Neuronal stem cell (in vitro differentiated cells): Measurements from ENCODE around the gene CRYBB3.

Source experiments
- DNase-seq: peaks from one replicate; pipeline ENCODE4 v3.0.0-alpha.2; 2013; ENCODE audit warnings: low spot score
- H2AFZ ChIP-seq: one replicate; pipeline ENCODE4 v1.6.1; 2013; ENCODE audit warnings: mild to moderate bottlenecking, low read length, inconsistent platforms
- H2AK5ac ChIP-seq: 2 replicates; pipeline ENCODE4 v1.6.1; 2013; ENCODE audit warnings: low read depth, mild to moderate bottlenecking, inconsistent platforms, low read length, moderate library complexity, mixed read lengths
- H2BK120ac ChIP-seq: 2 replicates; pipeline ENCODE4 v1.6.1; 2013; ENCODE audit warnings: low read depth, mild to moderate bottlenecking, inconsistent platforms, low read length, moderate library complexity, mixed read lengths
- H2BK12ac ChIP-seq: one replicate; pipeline ENCODE4 v1.6.1; 2013; ENCODE audit warnings: low read length, inconsistent platforms
- H2BK15ac ChIP-seq: 2 replicates; pipeline ENCODE4 v1.6.1; 2013; ENCODE audit warnings: mild to moderate bottlenecking, low read length, inconsistent platforms, mixed read lengths
- H2BK5ac ChIP-seq: one replicate; pipeline ENCODE4 v1.6.1; 2013; ENCODE audit warnings: inconsistent platforms, mild to moderate bottlenecking, low read length, moderate library complexity
- H3K14ac ChIP-seq: one replicate; pipeline ENCODE4 v1.6.1; 2013; ENCODE audit warnings: low read length, inconsistent platforms
- H3K18ac ChIP-seq: 2 replicates; pipeline ENCODE4 v1.6.1; 2013; ENCODE audit warnings: low read length, inconsistent platforms
- H3K23ac ChIP-seq: 2 replicates; pipeline ENCODE4 v1.6.1; 2013; ENCODE audit warnings: low read depth, mild to moderate bottlenecking, mixed read lengths, low read length, inconsistent platforms; ENCODE audit not compliant: poor library complexity
- H3K27ac ChIP-seq: replicated peaks from 3 replicates; pipeline ENCODE4 v1.5.1; 2013; ENCODE audit warnings: low read length, inconsistent platforms
- H3K27me3 ChIP-seq, 3 experiments: 2 replicates each; pipeline ENCODE4 v1.6.1; 2013; ENCODE audit warnings: low read length in 3 of 3, mild to moderate bottlenecking in 2 of 3, inconsistent platforms in 1 of 3, low read depth in 1 of 3, mixed read lengths in 1 of 3, moderate library complexity in 1 of 3; ENCODE audit not compliant: control insufficient read depth in 3 of 3, insufficient read depth in 3 of 3
- H3K36me3 ChIP-seq, 2 donors: replicated peaks in 1 of 2; 2 replicates each; pipeline ENCODE4 v1.6.1; 2013; ENCODE audit warnings: low read length in 2 of 2; ENCODE audit not compliant: control insufficient read depth in 2 of 2, insufficient read depth in 2 of 2
- H3K4ac ChIP-seq: 2 replicates; pipeline ENCODE4 v1.6.1; 2013; ENCODE audit warnings: inconsistent platforms, mild to moderate bottlenecking, low read length, moderate library complexity
- H3K4me1 ChIP-seq, 2 donors: 1 replicate in 1 of 2; 2 replicates in 1 of 2; pipeline ENCODE4 v1.6.1; 2013; ENCODE audit warnings: low read length in 2 of 2, low read depth in 1 of 2; ENCODE audit not compliant: control insufficient read depth in 2 of 2, insufficient read depth in 1 of 2
- H3K4me2 ChIP-seq: one replicate; pipeline ENCODE4 v1.6.1; 2013; ENCODE audit warnings: mild to moderate bottlenecking, low read length, inconsistent platforms; ENCODE audit not compliant: insufficient read depth, poor library complexity, severe bottlenecking
- H3K4me3 ChIP-seq, 2 donors: 2 replicates each; pipeline ENCODE4 v1.5.1; 2013; ENCODE audit warnings: low read length in 2 of 2, mild to moderate bottlenecking in 2 of 2, inconsistent platforms in 1 of 2, moderate library complexity in 1 of 2
- H3K79me1 ChIP-seq: one replicate; pipeline ENCODE4 v1.6.1; 2013; ENCODE audit warnings: low read depth, mild to moderate bottlenecking, inconsistent platforms, low read length, moderate library complexity
- H3K9ac ChIP-seq: one replicate; pipeline ENCODE4 v1.6.1; 2013; ENCODE audit warnings: mild to moderate bottlenecking, low read depth, low read length, inconsistent platforms; ENCODE audit not compliant: poor library complexity
- H3K9me3 ChIP-seq, 2 donors: replicated peaks in 1 of 2; 2 replicates each; pipeline versions ENCODE3 to v1.6.1; 2013; ENCODE audit warnings: low read length in 2 of 2, mild to moderate bottlenecking in 2 of 2, inconsistent platforms in 1 of 2, low read depth in 1 of 2, mixed read lengths in 1 of 2, moderate library complexity in 1 of 2; ENCODE audit not compliant: control insufficient read depth in 2 of 2, insufficient read depth in 1 of 2
- H4K8ac ChIP-seq: one replicate; pipeline ENCODE4 v1.6.1; 2013; ENCODE audit warnings: low read depth, mild to moderate bottlenecking, inconsistent platforms, low read length, moderate library complexity
- H4K91ac ChIP-seq: one replicate; pipeline ENCODE4 v1.6.1; 2013; ENCODE audit warnings: low read length, low read depth, mild to moderate bottlenecking, inconsistent platforms; ENCODE audit not compliant: poor library complexity
- WGBS, 2 donors: extraction: QIAGEN DNeasy Blood & Tissue Kit; methylation state at CpG; one replicate each; pipeline ENCODE4 v1.1.7; 2013; ENCODE audit warnings: missing lambda C conversion rate in 2 of 2, mixed read lengths in 1 of 2; ENCODE audit not compliant: insufficient read length in 2 of 2, insufficient replicate concordance in 1 of 2; ENCODE audit errors: extremely low coverage in 2 of 2; 5-methylcytosine and 5-hydroxymethylcytosine counted together

The CRYBB3 gene

GRCh38 chr22:25167082-25167481 is 32.6 kb upstream of the CRYBB3 start:
- Histone ChIP-seq H2AK5ac (no peak overlapping the region), H3K36me3 (peaks cover 0 to under 1% of the 10 kb centered on the region in 2 donors), H2BK12ac (no peak overlapping the region), H3K14ac (no peak overlapping the region), H3K23ac (no peak overlapping the region), H2BK5ac (no peak overlapping the region), H3K27ac (no peak overlapping the region), H3K18ac (no peak overlapping the region), H4K8ac (no peak overlapping the region), H3K4me1 (no peaks in the 10 kb centered on the region), H2BK15ac (no peak overlapping the region), H3K4ac (no peak overlapping the region), H2BK120ac (no peak overlapping the region), H3K79me1 (no peaks in the 10 kb centered on the region), H3K27me3 (no peaks in the 10 kb centered on the region), H3K4me3 (no peak overlapping the region), H3K9me3 (no peaks in the 10 kb centered on the region), H3K4me2 (no peak overlapping the region), H4K91ac (no peak overlapping the region), H2AFZ (no peak overlapping the region), H3K9ac (no peak overlapping the region)
- DNase-seq: no peak
- no CpG with 5 or more reads among the region's 7 CpGs for WGBS, 2 donors

- no peak overlapping the region for H3K14ac ChIP-seq
- no peak overlapping the region for H3K9ac ChIP-seq
- no peaks in the 10 kb centered on the region for H3K4me1 ChIP-seq
- no peak overlapping the region for H3K27ac ChIP-seq
- H3K18ac ChIP-seq: no peak overlapping the region
- no peak overlapping the region for H4K8ac ChIP-seq
- H2BK15ac ChIP-seq: no peak overlapping the region
- peaks cover 0 to 4% of the 10 kb centered on the region in 2 donors for H3K36me3 ChIP-seq
- H2AFZ ChIP-seq: no peak overlapping the region
- no peaks in the 10 kb centered on the region for H3K79me1 ChIP-seq
- H2BK5ac ChIP-seq: no peak overlapping the region
- H3K23ac ChIP-seq: no peak overlapping the region
- no peak overlapping the region for H2AK5ac ChIP-seq
- H3K27me3 ChIP-seq: no peaks in the 10 kb centered on the region
- no peak overlapping the region for H3K4ac ChIP-seq
- no CpG with 5 or more reads among the region's 14 CpGs for WGBS, 2 donors
- no peak overlapping the region for H2BK12ac ChIP-seq
- no peak overlapping the region for H4K91ac ChIP-seq
- no peak overlapping the region for H2BK120ac ChIP-seq
- no peaks in the 10 kb centered on the region for H3K9me3 ChIP-seq
- H3K4me3 ChIP-seq: no peak overlapping the region
- H3K4me2 ChIP-seq: no peak overlapping the region
- no peak for DNase-seq
Measured at GRCh38 chr22:25167834-25168601, 31.6 kb upstream of the CRYBB3 start.

GRCh38 chr22:25169278-25170031 is 30.2 kb upstream of the CRYBB3 start:
- H3K4me2 ChIP-seq: no peak overlapping the region
- H3K14ac ChIP-seq: no peak overlapping the region
- no peak overlapping the region for H2BK5ac ChIP-seq
- H3K23ac ChIP-seq: peak overlapping the region; percentile 82
- WGBS, 2 donors: no CpG with 5 or more reads among the region's 17 CpGs
- H3K4ac ChIP-seq: no peak overlapping the region
- H3K4me3 ChIP-seq: peak overlapping the region in 1 of 2 donors; percentile 30
- H2BK12ac ChIP-seq: no peak overlapping the region
- DNase-seq: no peak
- no peak overlapping the region for H2BK120ac ChIP-seq
- H3K9ac ChIP-seq: no peak overlapping the region
- H3K18ac ChIP-seq: no peak overlapping the region
- H3K4me1 ChIP-seq: peaks cover 0 to under 1% of the 10 kb centered on the region in 2 donors
- H2AK5ac ChIP-seq: no peak overlapping the region
- no peak overlapping the region for H4K91ac ChIP-seq
- no peaks in the 10 kb centered on the region for H3K9me3 ChIP-seq
- no peak overlapping the region for H3K27ac ChIP-seq
- no peaks in the 10 kb centered on the region for H3K79me1 ChIP-seq
- H2AFZ ChIP-seq: no peak overlapping the region
- no peaks in the 10 kb centered on the region for H3K27me3 ChIP-seq
- no peak overlapping the region for H2BK15ac ChIP-seq
- H4K8ac ChIP-seq: no peak overlapping the region
- H3K36me3 ChIP-seq: peaks cover 7 to 17% of the 10 kb centered on the region in 2 donors

GRCh38 chr22:25170426-25170980 is 29.2 kb upstream of the CRYBB3 start:
- Histone ChIP-seq H3K4me2 (no peak overlapping the region), H2BK15ac (no peak overlapping the region), H3K9ac (no peak overlapping the region), H3K27me3 (no peaks in the 10 kb centered on the region), H3K36me3 (peaks cover 11 to 27% of the 10 kb centered on the region in 2 donors), H4K8ac (no peak overlapping the region), H3K9me3 (no peaks in the 10 kb centered on the region), H3K4me3 (no peak overlapping the region), H3K4me1 (peaks cover 0 to 2% of the 10 kb centered on the region in 2 donors), H3K23ac (peak overlapping the region; percentile 52), H4K91ac (no peak overlapping the region), H3K79me1 (no peaks in the 10 kb centered on the region), H3K27ac (no peak overlapping the region), H2BK5ac (no peak overlapping the region), H3K4ac (no peak overlapping the region), H3K14ac (no peak overlapping the region), H2AFZ (no peak overlapping the region), H3K18ac (peak overlapping the region; percentile 25), H2AK5ac (no peak overlapping the region), H2BK12ac (no peak overlapping the region), H2BK120ac (no peak overlapping the region)
- no CpG with 5 or more reads among the region's 16 CpGs for WGBS, 2 donors
- DNase-seq: no peak
